ENCODE results near the gene ZNG1A.
"Not testable (repeated sequence)": the region's sequence is repeated elsewhere in the genome, so short reads cannot be mapped to it uniquely, and the experiment has no call there.

- not testable (repeated sequence) for TF ChIP-seq GATA1 (IDR thresholded peaks at IDR 0.05; ENCODE audit: low read depth, low read length); POLR2A (IDR thresholded peaks at IDR 0.05; ENCODE audit: low read length)
Measured at GRCh38 chr9:100430-100829, 78.4 kb downstream of the ZNG1A start.
